H1 (cell line): ENCODE results near the gene BICD1. TPM values are rescaled to one million over a fixed set of nuclear protein-coding genes. Genes with fewer than 3 reads are reported as not detected.

Source experiments
- CBX8 ChIP-seq: fragments of 300-800, 300-1000 bp; sonication (generic); IDR thresholded peaks from 2 replicates; pipeline ENCODE4 v1.7.1; 2016; ENCODE audit warnings: low read depth, low read length, borderline replicate concordance
- CEBPB ChIP-seq: IDR thresholded peaks from 2 replicates; pipeline ENCODE4 v1.6.1; 2012; ENCODE audit warnings: low read depth, low read length
- GABPA ChIP-seq: IDR thresholded peaks from 2 replicates; pipeline ENCODE4 v1.6.1; 2011; ENCODE audit warnings: mild to moderate bottlenecking, low read length, moderate library complexity, borderline replicate concordance; ENCODE audit not compliant: insufficient read depth
- PHF8 ChIP-seq: fragments of 200-600 bp; sonication (generic); conservative IDR thresholded peaks from 2 replicates; pipeline ENCODE4 v1.7.1; 2012; ENCODE audit warnings: low read depth, mild to moderate bottlenecking, inconsistent platforms, low read length, moderate library complexity
- POLR2AphosphoS5 ChIP-seq: IDR thresholded peaks from 2 replicates; pipeline ENCODE4 v1.6.1; 2011; ENCODE audit warnings: low read depth, low read length
- TAF1 ChIP-seq: IDR thresholded peaks from 2 replicates; pipeline ENCODE4 v1.6.1; 2011; ENCODE audit warnings: mild to moderate bottlenecking, low read depth, low read length
- TEAD4 ChIP-seq: IDR thresholded peaks from 2 replicates; pipeline ENCODE4 v1.6.1; 2012; ENCODE audit warnings: low read depth, low read length, inconsistent platforms, mixed read lengths
- polyA plus RNA-seq, 7 experiments: library from polyadenylated mRNA; depleted of rRNA in 3 of 7; stranded (reverse) in 5 of 7; unstranded in 2 of 7; fragments of >200 nt in 5 of 7; fragments of 200-250 nt in 2 of 7; gene quantifications; 1 replicate in 5 of 7; 2 replicates in 1 of 7; 4 replicates in 1 of 7; pipeline versions ENCODE4 v1.2.1 to v1.2.3, GENCODE V29; 2011 to 2013; ENCODE audit warnings: missing spikeins in 2 of 7, mixed read lengths in 2 of 7
- total RNA-seq: library from RNA; stranded (reverse); fragmentation: NEBNext Ultra II Directional; extraction: Animal tissue kit (Norgen Biotek cat#: 25700); gene quantifications from 2 replicates; pipeline ENCODE4 v1.2.1, GENCODE V29; 2021

BICD1 gene
- total and polyA plus RNA-seq, 2 of the 8 experiments (the other 6 are each of a cell fraction or from before 2014, with no cell fraction given) = 34.1 to 58.4 TPM

DNA sequence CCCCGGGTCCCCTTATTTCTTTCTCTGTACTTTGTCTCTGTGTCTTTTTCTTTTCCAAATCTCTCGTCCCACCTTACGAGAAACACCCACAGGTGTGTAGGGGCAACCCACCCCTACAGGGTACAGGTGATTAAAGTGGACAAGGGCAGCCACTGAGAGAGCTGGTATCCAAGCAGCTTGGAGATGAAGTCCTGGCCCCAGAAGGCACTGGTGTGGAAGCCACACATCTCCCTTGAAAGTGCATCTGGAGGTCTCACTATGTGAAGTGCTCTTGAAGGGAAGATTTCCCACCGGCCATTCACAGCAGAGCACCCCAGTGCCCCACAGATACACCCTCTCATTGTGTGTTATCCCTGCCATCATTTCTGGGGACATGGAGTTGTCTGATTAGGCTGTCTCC lies 6.3 kb upstream of the BICD1 start (continued):
- TF ChIP-seq CBX8 (no peak), GABPA (no peak), POLR2AphosphoS5 (no peak), TAF1 (no peak), TEAD4 (no peak), PHF8 (no peak), CEBPB (no peak)
- TF ChIP-seq, all 59 proteins: peak for 0
